IPS DF 4.7 (cell line): ENCODE measurements around the gene ZNF609.
"Not testable (repeated sequence)": the region's sequence is repeated elsewhere in the genome, so short reads cannot be mapped to it uniquely, and the experiment has no call there.

Experiments used
- DNase-seq: peaks from one replicate; pipeline ENCODE4 v3.0.0-alpha.2; 2013; ENCODE audit warnings: low spot score; ENCODE audit errors: extremely low read depth

ZNF609 gene

DNA sequence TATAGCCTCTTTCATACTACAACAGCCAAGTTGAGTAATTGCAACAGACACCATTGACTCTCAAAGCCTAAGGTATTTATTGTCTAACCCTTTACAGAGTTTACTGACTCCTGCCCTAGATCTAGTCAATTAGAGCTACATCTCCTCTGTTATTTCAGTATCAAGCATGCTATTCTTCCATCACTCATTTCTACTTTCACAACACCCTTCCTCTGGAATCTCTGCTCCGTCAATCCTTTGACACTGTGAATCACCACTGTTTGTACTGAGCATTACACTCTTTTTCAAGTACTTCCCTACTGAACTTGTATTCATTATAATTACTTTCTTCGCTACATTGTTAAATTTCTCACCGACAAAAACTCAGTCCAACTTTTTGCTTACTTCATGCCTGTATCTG is 121.8 kb downstream of the ZNF609 start:
- no peak for DNase-seq

- DNase-seq = no peak
Measured at GRCh38 chr15:64583519-64583918, 123.1 kb downstream of the ZNF609 start.

GRCh38 chr15:64583983-64584382 is 123.6 kb downstream of the ZNF609 start:
- no peak for DNase-seq

DNA sequence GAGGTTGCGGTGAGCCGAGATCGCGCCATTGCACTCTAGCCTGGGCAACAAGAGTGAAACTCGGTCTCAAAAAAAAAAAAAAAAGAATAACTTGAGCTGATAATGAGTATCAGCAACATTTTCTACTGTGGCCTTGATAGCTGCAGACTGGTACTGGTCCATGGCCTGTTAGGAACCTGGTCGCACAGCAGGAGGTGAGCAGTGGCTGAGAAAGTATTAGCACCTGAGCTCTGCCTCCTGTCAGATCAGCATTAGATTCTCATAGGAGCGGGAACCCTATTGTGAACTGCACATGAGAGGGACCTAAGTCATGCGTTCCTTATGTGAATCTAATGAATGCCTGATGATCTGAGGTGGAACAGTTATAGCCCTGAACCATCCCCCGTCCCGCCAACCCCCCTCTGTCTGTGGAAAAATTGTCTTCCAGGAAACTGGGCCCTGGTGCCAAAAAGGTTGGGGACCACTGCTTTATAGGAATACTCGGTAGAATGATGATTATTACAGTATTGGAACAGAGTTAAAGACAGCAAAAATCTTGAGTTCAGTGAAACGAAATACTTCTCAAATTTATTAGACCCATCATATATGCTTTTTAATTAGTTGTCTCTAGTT is 126.0 kb downstream of the ZNF609 start:
- no peak for DNase-seq

- DNase-seq = no peak
Measured at GRCh38 chr15:64586984-64587383, 126.6 kb downstream of the ZNF609 start.

DNA sequence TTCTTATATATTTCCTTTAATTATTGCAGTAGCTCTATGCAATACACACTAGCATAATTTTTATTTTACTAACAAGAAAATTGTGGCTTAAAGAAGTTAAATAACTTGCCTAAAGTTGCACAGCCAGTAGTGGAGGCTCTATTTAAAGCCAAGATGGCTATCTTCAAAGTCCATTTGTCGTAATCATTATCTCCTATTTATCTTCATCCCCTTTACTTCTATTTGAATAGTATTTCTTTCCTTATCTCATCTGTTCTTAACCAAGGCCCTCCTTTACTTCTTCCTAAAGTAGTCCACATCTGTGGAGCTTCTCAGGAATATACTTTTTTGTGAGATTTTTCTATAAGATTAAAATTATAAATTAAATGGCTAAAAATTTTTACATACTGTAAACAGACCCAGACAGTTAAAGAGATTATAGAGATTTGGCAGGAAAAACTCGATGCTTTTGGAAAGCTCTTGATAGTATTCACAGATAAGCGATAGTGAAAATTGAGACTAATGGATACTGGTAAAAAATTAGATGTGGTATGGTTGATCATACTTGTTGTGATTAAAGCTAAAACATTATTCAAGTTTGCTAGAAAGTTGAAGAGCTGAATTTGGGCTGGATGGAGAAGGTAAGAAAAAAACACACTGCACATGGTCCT is 129.2 kb downstream of the ZNF609 start:
- DNase-seq = no peak

GRCh38 chr15:64592845-64593244 is 132.5 kb downstream of the ZNF609 start:
- not testable (repeated sequence) for DNase-seq

GRCh38 chr15:64596701-64597476 is 136.5 kb downstream of the ZNF609 start:
- peak; percentile 56 for DNase-seq

DNA sequence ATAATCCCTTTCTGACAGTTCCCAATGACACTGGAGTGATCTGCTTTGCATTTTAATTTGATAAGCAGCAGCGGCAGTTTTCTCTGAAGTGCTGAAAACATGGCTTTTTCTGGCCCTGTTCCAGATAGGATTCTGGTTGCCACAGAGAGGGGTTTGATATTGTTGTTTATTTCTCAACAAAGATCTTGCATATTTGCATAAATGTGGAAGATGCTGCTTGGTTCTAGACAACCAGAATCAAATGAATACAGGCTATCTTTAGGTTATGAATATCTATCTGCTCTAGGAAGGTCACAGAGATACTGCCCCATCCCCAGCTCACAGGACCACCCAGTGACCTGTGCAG is 137.1 kb downstream of the ZNF609 start:
- no peak for DNase-seq

DNA sequence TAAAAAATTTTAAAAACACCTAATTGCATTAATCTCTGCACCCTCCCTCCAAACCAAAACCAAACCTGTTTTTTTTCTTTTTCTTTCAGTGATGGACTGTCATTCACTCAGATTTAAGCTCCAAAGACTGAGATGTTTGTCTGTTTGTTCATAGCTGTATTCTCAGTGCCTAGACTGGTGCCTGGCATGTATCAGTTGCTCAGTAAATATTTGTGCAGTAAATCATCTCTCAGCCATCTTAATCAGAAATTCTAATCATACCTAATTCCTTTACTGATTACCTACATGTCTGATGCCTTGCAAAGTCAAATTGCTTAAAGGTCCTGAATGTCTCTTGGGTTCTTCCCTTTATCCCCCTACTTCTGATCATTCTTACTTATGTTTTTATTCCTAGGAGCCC is 138.8 kb downstream of the ZNF609 start:
- DNase-seq = no peak

- no peak for DNase-seq
Measured at GRCh38 chr15:64599716-64600115, 139.3 kb downstream of the ZNF609 start.

GRCh38 chr15:64600794-64601193 is 140.4 kb downstream of the ZNF609 start:
- no peak for DNase-seq

- no peak for DNase-seq
Measured at GRCh38 chr15:64604319-64604718, 143.9 kb downstream of the ZNF609 start.

- not testable (repeated sequence) for DNase-seq
Measured at GRCh38 chr15:64607416-64607815, 147.0 kb downstream of the ZNF609 start.

GRCh38 chr15:64610257-64610919 is 150.0 kb downstream of the ZNF609 start:
- DNase-seq = no peak

- no peak for DNase-seq
Measured at GRCh38 chr15:64611085-64611725, 150.8 kb downstream of the ZNF609 start.

DNA sequence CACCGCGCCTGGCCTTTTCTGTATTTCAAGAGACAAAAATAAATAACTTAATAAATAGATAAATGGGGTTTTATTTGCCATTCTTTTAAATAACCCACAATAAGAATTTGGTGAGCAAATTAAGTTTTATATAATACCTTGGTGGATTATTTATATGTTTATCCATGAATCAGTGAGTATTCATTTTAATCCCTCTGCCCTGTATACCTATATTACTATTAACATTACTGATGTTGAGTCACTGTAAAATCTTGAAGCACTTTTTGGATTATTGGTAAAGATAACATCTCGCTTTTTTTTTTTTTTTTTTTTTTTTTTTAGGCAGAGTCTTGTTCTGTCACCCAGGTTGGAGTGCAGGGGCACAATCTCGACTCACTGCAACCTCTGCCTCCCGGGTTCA is 154.1 kb downstream of the ZNF609 start:
- no peak for DNase-seq

- no peak for DNase-seq
Measured at GRCh38 chr15:64617727-64618126, 157.3 kb downstream of the ZNF609 start.

GRCh38 chr15:64618138-64618537 is 157.8 kb downstream of the ZNF609 start:
- no peak for DNase-seq

DNA sequence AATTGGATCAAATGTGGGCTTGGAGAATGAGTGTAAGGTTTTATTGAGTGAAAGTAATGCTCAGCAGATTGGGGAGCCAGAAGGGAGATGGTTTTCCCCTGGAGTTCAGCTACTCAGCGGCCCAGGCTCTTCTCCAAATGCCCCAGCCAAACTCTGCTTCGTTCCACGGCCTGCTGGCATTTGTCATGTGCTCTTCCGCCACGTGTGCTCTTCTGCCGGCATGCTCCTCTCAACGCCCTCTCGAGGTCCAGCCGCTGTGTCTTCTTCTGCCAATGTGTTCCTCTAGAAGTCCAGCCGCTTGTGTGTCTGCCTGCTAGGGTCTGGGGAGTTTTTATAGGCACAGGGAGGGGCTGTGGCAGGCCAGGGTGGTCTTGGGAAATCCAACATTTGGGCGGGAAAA is 158.2 kb downstream of the ZNF609 start:
- no peak for DNase-seq
